ENCODE results near the gene CD38. TPM values are rescaled to one million over a fixed set of nuclear protein-coding genes. Genes with fewer than 3 reads are reported as not detected.

Gene CD38
- total RNA-seq, 1 experiment from 2014 or later, result 0.07 TPM

- Histone ChIP-seq H2BK20ac (ENCODE audit: low read depth, low read length, poor library complexity, severe bottlenecking) (peak overlapping the region; percentile 1), H3K4ac (ENCODE audit: low read depth, low read length) (no peak overlapping the region), H3K9me3 (ENCODE audit: control insufficient read depth, low read depth, low read length) (no peaks in the 10 kb centered on the region), H3K23ac (ENCODE audit: insufficient read length, low read depth, low read length) (no peak overlapping the region), H4K20me1 (ENCODE audit: control insufficient read depth, insufficient read depth, insufficient read length) (no peaks in the 10 kb centered on the region), H4K5ac (ENCODE audit: insufficient read length, low read depth, low read length) (no peak overlapping the region), H3K27ac (ENCODE audit: insufficient read length, low read depth, low read length) (no peak overlapping the region), H3K9ac (ENCODE audit: extremely low read depth, insufficient read length, low read length) (no peak overlapping the region), H2AFZ (ENCODE audit: low read length) (no peak overlapping the region), H3K18ac (ENCODE audit: insufficient read length, low read depth, low read length) (no peak overlapping the region), H2BK15ac (ENCODE audit: low read depth, low read length) (no peak overlapping the region), H3K79me2 (ENCODE audit: insufficient read depth, low read length) (no peaks in the 10 kb centered on the region; the same call in 1 of the 2 replicates), H3K4me2 (ENCODE audit: insufficient read depth, insufficient read length, low read length) (no peak overlapping the region), H2BK12ac (ENCODE audit: insufficient read length, low read depth, low read length) (no peak overlapping the region), H3K4me1 (ENCODE audit: insufficient read depth, low read length) (no peaks in the 10 kb centered on the region), H3K56ac (ENCODE audit: insufficient read length, low read depth, low read length) (no peak overlapping the region), H4K8ac (replicated peaks; ENCODE audit: insufficient read length, low read depth, low read length) (no peak overlapping the region), H3K79me1 (ENCODE audit: insufficient read depth, low read depth, low read length, poor library complexity, severe bottlenecking) (no peaks in the 10 kb centered on the region), H3K23me2 (ENCODE audit: insufficient read length, low read depth, low read length, poor library complexity, severe bottlenecking) (no peaks in the 10 kb centered on the region), H3K14ac (ENCODE audit: insufficient read depth, low read length) (no peak overlapping the region), H2BK120ac (ENCODE audit: low read depth, low read length, poor library complexity, severe bottlenecking) (no peak overlapping the region), H2AK5ac (ENCODE audit: insufficient read length, low read length) (no peak overlapping the region), H3T11ph (ENCODE audit: low read length) (peak overlapping the region; percentile 60), H2BK5ac (ENCODE audit: insufficient read length, low read length) (no peak overlapping the region), H3K27me3 (ENCODE audit: insufficient read depth, low read length) (no peaks in the 10 kb centered on the region), H4K91ac (ENCODE audit: insufficient read length, low read depth, low read length) (no peak overlapping the region)
- peaks cover 9% of the 10 kb centered on the region in 2 experiments for H3K4me1 Mint-ChIP-seq
- no peaks in the 10 kb centered on the region for H3K36me3 Mint-ChIP-seq (ENCODE audit: insufficient read depth in 1 of 3, low read depth in 3 of 3)
- H3K9me3 Mint-ChIP-seq, result no peaks in the 10 kb centered on the region
- no peaks in the 10 kb centered on the region for H3K27me3 Mint-ChIP-seq (ENCODE audit: low read depth)
- DNase-seq, result no peak
- no peak for TF ChIP-seq CTCF (conservative IDR thresholded peaks at IDR 0.05)
- WGBS (ENCODE audit: extremely low coverage, insufficient read length, low lambda C conversion rate), result no CpG with 5 or more reads among the region's 2 CpGs
- H3K27ac Mint-ChIP-seq, result peak overlapping the region in 2 of 3 experiments; percentile 15 to 24; a peak in 4 of 7 replicates
- no peak overlapping the region for H3K4me3 Mint-ChIP-seq
These were observed 33.7 kb downstream of the CD38 start for GRCh38 chr4:15811703-15812337.

Data from H9 (cell line).